Panc1 (cell line): ENCODE measurements around the gene WHRN.

Experiments
- TCF7L2 ChIP-seq: IDR thresholded peaks from 2 replicates; pipeline ENCODE4 v1.6.1; 2011; ENCODE audit warnings: mild to moderate bottlenecking, low read depth, low read length, inconsistent platforms
- TF ChIP-seq, protein P1 (sequence below): fragments of 450-650 bp; IDR thresholded peaks from 2 replicates; pipeline ENCODE4 v1.5.1; 2017; ENCODE audit warnings: mild to moderate bottlenecking

DNA sequence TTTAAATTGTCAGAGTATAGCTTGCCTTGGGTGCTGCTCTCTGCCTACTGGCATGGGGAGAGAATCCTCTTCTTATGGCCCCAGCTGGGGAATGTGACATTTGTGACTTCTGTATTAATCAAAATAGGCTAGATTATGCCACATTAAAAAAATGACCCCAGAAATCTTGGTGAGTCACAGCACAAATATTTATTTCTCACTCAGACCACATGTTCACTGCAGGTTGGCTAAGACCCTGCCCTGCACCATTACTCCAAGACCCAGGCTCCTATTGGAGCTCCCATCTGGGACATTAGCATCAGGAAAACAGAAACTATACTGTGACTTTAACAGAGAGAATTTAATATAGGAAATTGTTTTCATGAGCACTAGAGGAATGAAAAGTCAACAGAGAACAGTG is 16.6 kb upstream of the WHRN start:
- TF ChIP-seq TCF7L2: no peak
- TF ChIP-seq, protein P1, sequence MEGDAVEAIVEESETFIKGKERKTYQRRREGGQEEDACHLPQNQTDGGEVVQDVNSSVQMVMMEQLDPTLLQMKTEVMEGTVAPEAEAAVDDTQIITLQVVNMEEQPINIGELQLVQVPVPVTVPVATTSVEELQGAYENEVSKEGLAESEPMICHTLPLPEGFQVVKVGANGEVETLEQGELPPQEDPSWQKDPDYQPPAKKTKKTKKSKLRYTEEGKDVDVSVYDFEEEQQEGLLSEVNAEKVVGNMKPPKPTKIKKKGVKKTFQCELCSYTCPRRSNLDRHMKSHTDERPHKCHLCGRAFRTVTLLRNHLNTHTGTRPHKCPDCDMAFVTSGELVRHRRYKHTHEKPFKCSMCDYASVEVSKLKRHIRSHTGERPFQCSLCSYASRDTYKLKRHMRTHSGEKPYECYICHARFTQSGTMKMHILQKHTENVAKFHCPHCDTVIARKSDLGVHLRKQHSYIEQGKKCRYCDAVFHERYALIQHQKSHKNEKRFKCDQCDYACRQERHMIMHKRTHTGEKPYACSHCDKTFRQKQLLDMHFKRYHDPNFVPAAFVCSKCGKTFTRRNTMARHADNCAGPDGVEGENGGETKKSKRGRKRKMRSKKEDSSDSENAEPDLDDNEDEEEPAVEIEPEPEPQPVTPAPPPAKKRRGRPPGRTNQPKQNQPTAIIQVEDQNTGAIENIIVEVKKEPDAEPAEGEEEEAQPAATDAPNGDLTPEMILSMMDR: no peak
